Fibroblast of the aortic adventitia (primary cell): Measurements from ENCODE around the gene TNRC6C. TPM values are rescaled to one million over a fixed set of nuclear protein-coding genes. Genes with fewer than 3 reads are reported as not detected.

Source experiments
- DNase-seq: peaks from one replicate; pipeline ENCODE4 v3.0.0-alpha.2; 2010; ENCODE audit warnings: low read depth
- H3K4me3 ChIP-seq: 2 replicates; pipeline ENCODE4 v1.5.1; 2011; ENCODE audit warnings: low read depth, mild to moderate bottlenecking, control low read depth, low read length, moderate library complexity
- CTCF ChIP-seq: IDR thresholded peaks from 2 replicates; pipeline ENCODE4 v1.5.1; 2011; ENCODE audit warnings: mild to moderate bottlenecking, low read length, control low read depth, inconsistent platforms; ENCODE audit not compliant: insufficient read depth
- total RNA-seq: library from RNA; depleted of rRNA; stranded (reverse); fragments of >200 nt; gene quantifications from 2 replicates; pipeline ENCODE4 v1.2.3, GENCODE V29; 2012; ENCODE audit warnings: low replicate concordance

The TNRC6C gene
- total RNA-seq, 1 donor: 10.3 TPM

- H3K4me3 ChIP-seq: no peak overlapping the region
- no peak for DNase-seq
- TF ChIP-seq CTCF: no peak
Measured at GRCh38 chr17:78010759-78011158, 52.3 kb downstream of the TNRC6C start.

- no peak for DNase-seq
- no peak overlapping the region for H3K4me3 ChIP-seq
- TF ChIP-seq CTCF: no peak
Measured at GRCh38 chr17:78012428-78012827, 53.9 kb downstream of the TNRC6C start.

- H3K4me3 ChIP-seq: no peak overlapping the region
- DNase-seq: peak; percentile 93
- peak; percentile 75 for TF ChIP-seq CTCF
Measured at GRCh38 chr17:78013683-78014467, 55.4 kb downstream of the TNRC6C start.

- no peak for TF ChIP-seq CTCF
- H3K4me3 ChIP-seq: no peak overlapping the region
- no peak for DNase-seq
Measured at GRCh38 chr17:78014646-78015045, 56.1 kb downstream of the TNRC6C start.

- TF ChIP-seq CTCF: no peak
- no peak for DNase-seq
- no peak overlapping the region for H3K4me3 ChIP-seq
Measured at GRCh38 chr17:78016852-78017251, 58.3 kb downstream of the TNRC6C start.

GRCh38 chr17:78019367-78019975 is 61.0 kb downstream of the TNRC6C start:
- H3K4me3 ChIP-seq: no peak overlapping the region
- peak; percentile 56 for TF ChIP-seq CTCF
- peak; percentile 73 for DNase-seq
